Psoas muscle (tissue), 8 donors: Measurements from ENCODE around the gene CCDC47. TPM values are rescaled to one million over a fixed set of nuclear protein-coding genes. Genes with fewer than 3 reads are reported as not detected.

ENCODE experiments used
- ATAC-seq, 4 donors: fragments of 200-7000 bp; cut with Tn5 transposase; one replicate each; pipeline ENCODE4 v1.9.1; 2020; ENCODE audit warnings: moderate library complexity in 3 of 4, mild to moderate bottlenecking in 2 of 4
- DNase-seq, 2 donors: peaks; one replicate each; pipeline ENCODE4 v3.0.0-alpha.2; 2020
- H3K27ac ChIP-seq: fragments of 200-600 bp; one replicate; pipeline ENCODE4 v1.8.0; 2022
- H3K27me3 ChIP-seq, 3 donors: fragments of 200-600 bp in 1 of 3; one replicate each; pipeline versions ENCODE4 v1.6.1 to v1.8.0; 2013 to 2022; ENCODE audit warnings: low read length in 2 of 3, mild to moderate bottlenecking in 2 of 3, moderate library complexity in 1 of 3; ENCODE audit not compliant: insufficient read depth in 3 of 3
- H3K36me3 ChIP-seq, 2 donors: fragments of 200-600 bp in 1 of 2; one replicate each; pipeline versions ENCODE4 v1.6.1 to v1.8.0; 2013 to 2022; ENCODE audit warnings: low read depth in 1 of 2, mild to moderate bottlenecking in 1 of 2, moderate library complexity in 1 of 2; ENCODE audit not compliant: insufficient read depth in 1 of 2
- H3K4me1 ChIP-seq: fragments of 200-600 bp; one replicate; pipeline ENCODE4 v1.8.0; 2022
- H3K4me3 ChIP-seq: fragments of 200-600 bp; one replicate; pipeline ENCODE4 v1.8.0; 2022; ENCODE audit warnings: mild to moderate bottlenecking
- H3K9me3 ChIP-seq: fragments of 200-600 bp; one replicate; pipeline ENCODE4 v1.8.0; 2022
- WGBS, 3 donors: extraction: QIAGEN DNeasy Blood & Tissue Kit; methylation state at CpG; one replicate each; pipeline versions ENCODE4 v1.1.6 to v1.1.7; 2013; 5-methylcytosine and 5-hydroxymethylcytosine counted together
- intact Hi-C, 2 donors: fragments of 100-400 bp; cut with DNase I; formaldehyde crosslinking; loops; one replicate each; pipeline versions ENCODE4 v1.11.0 to v1.14.2; 2022
- polyA plus RNA-seq, 3 donors: library from polyadenylated mRNA; stranded (reverse); fragments of 200-250 nt; gene quantifications; one replicate each; pipeline ENCODE4 v1.2.3, GENCODE V29; 2013
- total RNA-seq, 4 donors: library from RNA; stranded (reverse); fragmentation: NEBNext Ultra II Directional in 2 of 4; extraction: Animal tissue kit (Norgen Biotek cat#: 25700) in 2 of 4; gene quantifications; one replicate each; pipeline versions ENCODE4 v1.2.1 to v1.2.4, GENCODE V29; 2021 to 2023
- TF ChIP-seq, protein P1 (sequence below): fragments of 200-600 bp; IDR thresholded peaks from one replicate; pipeline ENCODE4 v1.8.0; 2022; ENCODE audit warnings: antibody characterized with exemption
- donor health status: healthy with polysubstance abuse.
- donor health status: DM: no; HTN: no; CAD: no; lungs with moderate emphysema.
- donor health status: Bipolar disorder and iron deficiency.
- donor health status: healthy.
- donor health status: DM: yes; HTN: yes; CAD: no.
- donor health status: DM: no; HTN: no; CAD: no.
- donor health status: DM: no; HTN: no; CAD: no.
- donor health status: DM: yes; HTN: yes; CAD: no.

CCDC47 gene
- total and polyA plus RNA-seq, 7 donors = 61.7 to 138 (median 119) TPM

DNA sequence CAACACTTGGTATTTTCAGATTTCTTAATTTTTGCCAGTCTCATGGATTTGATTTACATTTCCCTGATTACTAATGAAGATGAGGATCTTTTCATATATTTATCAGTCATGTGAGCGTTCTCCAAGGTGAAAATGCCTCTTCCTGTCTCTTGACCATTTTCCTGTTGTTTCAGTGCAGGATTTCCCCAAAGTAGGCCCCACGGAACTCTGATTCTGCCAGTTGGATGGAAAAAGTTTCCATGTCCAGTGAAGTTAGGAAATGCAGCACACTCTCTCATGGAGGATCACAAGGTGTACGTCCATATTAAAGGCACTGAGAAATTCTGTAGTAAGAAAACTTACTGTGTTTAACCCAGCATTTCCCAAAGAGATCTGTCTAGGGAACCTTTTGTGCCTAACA, 57.0 kb downstream of the CCDC47 start:
- 82 to 88% (median 82%) methylated on average over 3 of the region's 3 CpGs for WGBS, 3 donors
- Histone ChIP-seq H3K36me3 (peaks cover 0 to 36% of the 10 kb centered on the region in 2 donors), H3K27ac (no peak overlapping the region)

DNA sequence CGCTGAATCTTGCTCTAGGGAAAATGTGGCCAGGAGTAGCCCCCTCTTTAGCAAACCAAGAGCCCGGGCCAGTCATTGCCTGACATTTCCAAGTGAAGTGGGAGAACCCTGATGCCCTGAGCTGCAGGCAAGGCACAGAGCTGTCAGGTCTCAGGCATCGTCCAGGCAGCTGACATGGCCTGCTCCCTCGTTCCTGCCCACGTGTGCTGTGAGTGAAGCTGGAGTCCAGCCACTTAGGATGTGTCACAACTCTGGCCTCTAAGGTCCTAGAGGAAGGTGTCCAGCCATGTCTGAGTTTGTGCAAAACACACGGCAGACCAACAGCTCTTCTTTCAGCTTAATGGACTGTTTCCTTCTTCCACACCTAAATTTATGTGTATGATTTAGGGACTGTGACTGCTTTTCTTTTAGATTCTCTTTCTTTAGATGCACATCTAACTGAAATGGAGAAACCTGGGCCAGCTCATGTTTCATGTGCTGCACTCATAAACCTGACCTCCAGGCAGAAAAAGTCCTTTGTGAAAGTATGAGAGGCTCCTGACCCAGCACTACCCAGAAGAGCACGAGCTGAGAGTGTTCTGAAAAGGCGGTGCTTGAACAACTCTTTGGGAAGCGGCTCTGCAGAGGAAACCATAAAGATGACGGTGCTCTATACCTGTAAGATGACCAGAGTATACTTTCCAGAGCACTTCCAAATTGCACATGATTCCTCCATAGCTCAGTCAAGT, 58.7 kb downstream of the CCDC47 start:
- ATAC-seq = peak; percentile 93 to 98 (median 97)
- Histone ChIP-seq H3K27ac (peak overlapping the region; percentile 30), H3K4me3 (no peak overlapping the region), H3K36me3 (peaks cover 0 to 53% of the 10 kb centered on the region in 2 donors), H3K9me3 (no peaks in the 10 kb centered on the region), H3K27me3 (no peaks in the 10 kb centered on the region), H3K4me1 (no peaks in the 10 kb centered on the region)
- WGBS, 3 donors = 38 to 57% (median 48%) methylated on average over 10 of the region's 10 CpGs
- DNase-seq = peak in 1 of 2 donors; percentile 66
- TF ChIP-seq, protein P1, sequence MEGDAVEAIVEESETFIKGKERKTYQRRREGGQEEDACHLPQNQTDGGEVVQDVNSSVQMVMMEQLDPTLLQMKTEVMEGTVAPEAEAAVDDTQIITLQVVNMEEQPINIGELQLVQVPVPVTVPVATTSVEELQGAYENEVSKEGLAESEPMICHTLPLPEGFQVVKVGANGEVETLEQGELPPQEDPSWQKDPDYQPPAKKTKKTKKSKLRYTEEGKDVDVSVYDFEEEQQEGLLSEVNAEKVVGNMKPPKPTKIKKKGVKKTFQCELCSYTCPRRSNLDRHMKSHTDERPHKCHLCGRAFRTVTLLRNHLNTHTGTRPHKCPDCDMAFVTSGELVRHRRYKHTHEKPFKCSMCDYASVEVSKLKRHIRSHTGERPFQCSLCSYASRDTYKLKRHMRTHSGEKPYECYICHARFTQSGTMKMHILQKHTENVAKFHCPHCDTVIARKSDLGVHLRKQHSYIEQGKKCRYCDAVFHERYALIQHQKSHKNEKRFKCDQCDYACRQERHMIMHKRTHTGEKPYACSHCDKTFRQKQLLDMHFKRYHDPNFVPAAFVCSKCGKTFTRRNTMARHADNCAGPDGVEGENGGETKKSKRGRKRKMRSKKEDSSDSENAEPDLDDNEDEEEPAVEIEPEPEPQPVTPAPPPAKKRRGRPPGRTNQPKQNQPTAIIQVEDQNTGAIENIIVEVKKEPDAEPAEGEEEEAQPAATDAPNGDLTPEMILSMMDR = no peak
- intact Hi-C loops = no loop called here

More for the DNA sequence above, 57.0 kb downstream of the CCDC47 start:
- TF ChIP-seq, protein P1 = no peak
- Histone ChIP-seq H3K4me3 (no peak overlapping the region), H3K4me1 (no peaks in the 10 kb centered on the region), H3K27me3 (no peaks in the 10 kb centered on the region), H3K9me3 (no peaks in the 10 kb centered on the region)
- no peak for DNase-seq
- intact Hi-C loops = no loop called here
- no peak for ATAC-seq

DNA sequence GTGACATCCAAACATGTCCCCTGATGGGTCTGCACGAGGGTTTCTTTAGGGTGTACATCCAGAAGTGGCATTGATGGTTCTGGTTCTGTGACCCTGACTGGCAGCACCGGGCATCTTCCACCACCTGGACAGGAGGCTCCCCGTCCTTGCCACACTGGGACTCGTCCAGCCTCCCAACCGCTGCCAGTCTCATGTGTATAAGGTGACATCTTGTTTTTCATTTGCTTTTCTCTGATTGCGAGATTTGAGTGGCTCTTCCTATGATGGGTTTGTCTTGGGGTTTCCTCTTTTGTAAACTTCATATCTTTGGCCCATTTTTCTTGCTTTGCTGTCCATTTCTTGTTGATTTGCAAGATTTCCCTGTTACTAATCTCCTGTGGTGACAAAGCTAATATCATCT, 64.3 kb downstream of the CCDC47 start:
- intact Hi-C loops = no loop called here
- peaks cover 0 to 97% of the 10 kb centered on the region in 2 donors for H3K36me3 ChIP-seq

DNA sequence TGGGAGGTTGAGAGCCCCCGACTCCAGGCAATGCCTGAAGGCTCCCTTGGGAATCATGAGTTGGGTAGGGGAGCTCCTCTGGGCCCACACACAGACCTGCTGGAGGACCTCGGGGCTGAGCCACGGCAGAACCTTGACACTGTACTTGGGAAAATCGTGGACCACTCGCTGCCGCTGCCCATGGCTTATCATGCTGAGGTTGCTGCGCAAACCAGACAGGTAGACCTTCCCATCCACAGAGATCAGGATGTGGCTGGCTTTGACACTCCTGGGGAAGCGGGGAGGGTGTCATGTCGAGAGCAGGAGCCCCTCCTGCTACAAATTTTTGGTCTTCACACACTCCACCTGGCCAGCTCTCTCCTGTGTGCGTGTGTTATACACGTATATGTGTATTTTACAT, 66.2 kb downstream of the CCDC47 start:
- no peaks in the 10 kb centered on the region for H3K4me1 ChIP-seq
- H3K4me3 ChIP-seq = no peak overlapping the region
- H3K27me3 ChIP-seq = no peaks in the 10 kb centered on the region
- no peak for ATAC-seq
- intact Hi-C loops = no loop called here
- H3K36me3 ChIP-seq = peaks cover 0 to 94% of the 10 kb centered on the region in 2 donors
- no peaks in the 10 kb centered on the region for H3K9me3 ChIP-seq
- no peak overlapping the region for H3K27ac ChIP-seq
- WGBS, 3 donors = 88 to 93% (median 90%) methylated on average over 11 of the region's 11 CpGs
- no peak for DNase-seq
- TF ChIP-seq, protein P1 = no peak

More for the DNA sequence above, 64.3 kb downstream of the CCDC47 start:
- DNase-seq (no peak), ATAC-seq (no peak)
- Histone ChIP-seq H3K4me3 (no peak overlapping the region), H3K27ac (no peak overlapping the region), H3K9me3 (no peaks in the 10 kb centered on the region), H3K4me1 (no peaks in the 10 kb centered on the region), H3K27me3 (no peaks in the 10 kb centered on the region)
- WGBS, 3 donors = 93 to 97% (median 94%) methylated on average over 6 of the region's 6 CpGs
- TF ChIP-seq, protein P1 = no peak
